ENCODE results near the gene FMN1. TPM values are rescaled to one million over a fixed set of nuclear protein-coding genes. Genes with fewer than 3 reads are reported as not detected.

Gene FMN1
- total RNA-seq, 1 experiment from 2014 or later = 3.9 TPM

DNA sequence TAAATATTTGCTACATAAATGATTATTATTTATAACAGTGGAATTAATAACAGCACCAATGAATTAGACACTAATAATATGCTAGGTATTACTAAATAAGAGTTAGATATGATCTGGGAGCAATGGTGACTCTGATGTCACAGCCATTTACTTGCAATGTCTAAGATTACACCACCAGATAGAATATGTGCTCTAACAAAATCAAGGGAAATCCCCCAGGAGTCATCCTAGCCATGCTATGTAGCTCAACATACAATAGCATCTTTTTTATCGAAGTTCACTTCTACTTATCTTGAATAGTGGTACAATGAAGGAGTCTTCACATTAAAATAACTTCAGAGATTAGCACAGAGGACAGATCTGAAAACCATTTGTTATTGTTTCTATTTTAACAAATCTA lies 154.0 kb downstream of the FMN1 start:
- Histone ChIP-seq H3K27me3 (ENCODE audit: control insufficient read depth, insufficient read depth, low read length) (no peaks in the 10 kb centered on the region), H3K4me1 (ENCODE audit: control insufficient read depth, insufficient read depth, low read length) (no peaks in the 10 kb centered on the region), H3K9me3 (ENCODE audit: control insufficient read depth, insufficient read depth, low read depth, low read length) (0 out of 2 replicates have a peak, but pooled peaks cover 2% of the 10 kb centered on the region), H3K36me3 (ENCODE audit: control insufficient read depth, insufficient read depth, low read length) (no peaks in the 10 kb centered on the region), H3K4me3 (ENCODE audit: low read depth in 2 of 2, low read length in 2 of 2) (no peak overlapping the region), H3K27ac (ENCODE audit: low read length) (no peak overlapping the region)
- BruUV-seq (replicated peaks) = no TSS peak
- ChIA-PET POLR2A (no interaction called here), CTCF (no interaction called here)
- TF ChIP-seq, protein P1, sequence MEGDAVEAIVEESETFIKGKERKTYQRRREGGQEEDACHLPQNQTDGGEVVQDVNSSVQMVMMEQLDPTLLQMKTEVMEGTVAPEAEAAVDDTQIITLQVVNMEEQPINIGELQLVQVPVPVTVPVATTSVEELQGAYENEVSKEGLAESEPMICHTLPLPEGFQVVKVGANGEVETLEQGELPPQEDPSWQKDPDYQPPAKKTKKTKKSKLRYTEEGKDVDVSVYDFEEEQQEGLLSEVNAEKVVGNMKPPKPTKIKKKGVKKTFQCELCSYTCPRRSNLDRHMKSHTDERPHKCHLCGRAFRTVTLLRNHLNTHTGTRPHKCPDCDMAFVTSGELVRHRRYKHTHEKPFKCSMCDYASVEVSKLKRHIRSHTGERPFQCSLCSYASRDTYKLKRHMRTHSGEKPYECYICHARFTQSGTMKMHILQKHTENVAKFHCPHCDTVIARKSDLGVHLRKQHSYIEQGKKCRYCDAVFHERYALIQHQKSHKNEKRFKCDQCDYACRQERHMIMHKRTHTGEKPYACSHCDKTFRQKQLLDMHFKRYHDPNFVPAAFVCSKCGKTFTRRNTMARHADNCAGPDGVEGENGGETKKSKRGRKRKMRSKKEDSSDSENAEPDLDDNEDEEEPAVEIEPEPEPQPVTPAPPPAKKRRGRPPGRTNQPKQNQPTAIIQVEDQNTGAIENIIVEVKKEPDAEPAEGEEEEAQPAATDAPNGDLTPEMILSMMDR (IDR thresholded peaks at IDR 0.05) = no peak
- TF ChIP-seq SIN3A (IDR thresholded peaks at IDR 0.05; ENCODE audit: borderline replicate concordance, insufficient read depth, low read depth, low read length) = no peak
- TF ChIP-seq POLR2AphosphoS5 (IDR thresholded peaks at IDR 0.05; ENCODE audit: low read depth, low read length) = no peak
- TF ChIP-seq TCF7L2 (IDR thresholded peaks at IDR 0.05; ENCODE audit: low read depth, low read length) = no peak
- TF ChIP-seq, protein P2, sequence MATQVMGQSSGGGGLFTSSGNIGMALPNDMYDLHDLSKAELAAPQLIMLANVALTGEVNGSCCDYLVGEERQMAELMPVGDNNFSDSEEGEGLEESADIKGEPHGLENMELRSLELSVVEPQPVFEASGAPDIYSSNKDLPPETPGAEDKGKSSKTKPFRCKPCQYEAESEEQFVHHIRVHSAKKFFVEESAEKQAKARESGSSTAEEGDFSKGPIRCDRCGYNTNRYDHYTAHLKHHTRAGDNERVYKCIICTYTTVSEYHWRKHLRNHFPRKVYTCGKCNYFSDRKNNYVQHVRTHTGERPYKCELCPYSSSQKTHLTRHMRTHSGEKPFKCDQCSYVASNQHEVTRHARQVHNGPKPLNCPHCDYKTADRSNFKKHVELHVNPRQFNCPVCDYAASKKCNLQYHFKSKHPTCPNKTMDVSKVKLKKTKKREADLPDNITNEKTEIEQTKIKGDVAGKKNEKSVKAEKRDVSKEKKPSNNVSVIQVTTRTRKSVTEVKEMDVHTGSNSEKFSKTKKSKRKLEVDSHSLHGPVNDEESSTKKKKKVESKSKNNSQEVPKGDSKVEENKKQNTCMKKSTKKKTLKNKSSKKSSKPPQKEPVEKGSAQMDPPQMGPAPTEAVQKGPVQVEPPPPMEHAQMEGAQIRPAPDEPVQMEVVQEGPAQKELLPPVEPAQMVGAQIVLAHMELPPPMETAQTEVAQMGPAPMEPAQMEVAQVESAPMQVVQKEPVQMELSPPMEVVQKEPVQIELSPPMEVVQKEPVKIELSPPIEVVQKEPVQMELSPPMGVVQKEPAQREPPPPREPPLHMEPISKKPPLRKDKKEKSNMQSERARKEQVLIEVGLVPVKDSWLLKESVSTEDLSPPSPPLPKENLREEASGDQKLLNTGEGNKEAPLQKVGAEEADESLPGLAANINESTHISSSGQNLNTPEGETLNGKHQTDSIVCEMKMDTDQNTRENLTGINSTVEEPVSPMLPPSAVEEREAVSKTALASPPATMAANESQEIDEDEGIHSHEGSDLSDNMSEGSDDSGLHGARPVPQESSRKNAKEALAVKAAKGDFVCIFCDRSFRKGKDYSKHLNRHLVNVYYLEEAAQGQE (IDR thresholded peaks at IDR 0.05; ENCODE audit: insufficient read depth in 1 of 2, low read depth in 2 of 2, low read length in 1 of 2) = no peak
- no peak for DNase-seq (ENCODE audit: low read depth, low spot score)
- intact Hi-C loops (cut with micrococcal nuclease; ENCODE audit: unreplicated experiment) (no loop called here), in situ Hi-C loops (cut with HindIII; ENCODE audit: low pct_unique_long_range_greater_than_20kb, low sequenced_read_pairs) (no loop called here)
- ATAC-seq = no peak

DNA sequence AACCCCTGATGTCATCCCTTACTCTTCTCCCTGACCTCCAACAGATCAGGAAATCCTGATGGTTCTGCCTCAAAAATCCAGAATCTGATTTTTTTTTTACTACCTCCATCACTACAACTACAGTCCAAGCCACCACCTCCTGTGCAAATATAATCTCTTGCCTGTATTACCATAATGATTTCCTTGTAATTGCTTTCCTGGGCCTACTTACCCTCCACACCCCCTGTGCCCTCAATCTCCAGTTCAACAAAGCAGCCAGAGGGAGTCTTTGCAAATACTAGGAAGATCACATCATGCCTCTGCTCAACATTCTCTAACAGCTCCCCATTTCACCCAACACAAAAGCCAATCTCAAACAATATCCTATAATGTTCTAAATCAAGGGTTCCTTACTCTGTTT lies 159.9 kb downstream of the FMN1 start:
- Histone ChIP-seq H3K9me3 (ENCODE audit: control insufficient read depth, insufficient read depth, low read depth, low read length) (no peaks in the 10 kb centered on the region), H3K27ac (ENCODE audit: low read length) (no peak overlapping the region), H3K36me3 (ENCODE audit: control insufficient read depth, insufficient read depth, low read length) (no peaks in the 10 kb centered on the region; the same call in 1 of the 2 replicates), H3K4me3 (ENCODE audit: low read depth in 2 of 2, low read length in 2 of 2) (no peak overlapping the region), H3K4me1 (ENCODE audit: control insufficient read depth, insufficient read depth, low read length) (no peaks in the 10 kb centered on the region), H3K27me3 (ENCODE audit: control insufficient read depth, insufficient read depth, low read length) (no peaks in the 10 kb centered on the region)
- ATAC-seq (no peak), DNase-seq (ENCODE audit: low read depth, low spot score) (no peak)
- TF ChIP-seq, protein P1 (IDR thresholded peaks at IDR 0.05) = no peak
- no peak for TF ChIP-seq TCF7L2 (IDR thresholded peaks at IDR 0.05; ENCODE audit: low read depth, low read length)
- no peak for TF ChIP-seq POLR2AphosphoS5 (IDR thresholded peaks at IDR 0.05; ENCODE audit: low read depth, low read length)
- TF ChIP-seq SIN3A (IDR thresholded peaks at IDR 0.05; ENCODE audit: borderline replicate concordance, insufficient read depth, low read depth, low read length) = no peak
- TF ChIP-seq, protein P2 (IDR thresholded peaks at IDR 0.05; ENCODE audit: insufficient read depth in 1 of 2, low read depth in 2 of 2, low read length in 1 of 2) = no peak
- BruUV-seq (replicated peaks) = no TSS peak
- POLR2A ChIA-PET = no interaction called here
- CTCF ChIA-PET = no interaction called here
- intact Hi-C loops (cut with micrococcal nuclease; ENCODE audit: unreplicated experiment) (loop anchor here (10.0 kb wide), 1 partner anchor 60 kb away; no protein-coding TSS in a partner anchor), in situ Hi-C loops (cut with HindIII; ENCODE audit: low pct_unique_long_range_greater_than_20kb, low sequenced_read_pairs) (no loop called here)
